GM12875 (cell line): Measurements from ENCODE around the gene CYP2B6.
A peak's percentile ranks its signal among the peaks of the same experiment; 100 is the strongest.
"Not testable (repeated sequence)": the region's sequence is repeated elsewhere in the genome, so short reads cannot be mapped to it uniquely, and the experiment has no call there.

Experiments used
- H3K4me3 ChIP-seq: one replicate; pipeline ENCODE4 v1.5.1; 2011; ENCODE audit warnings: low read depth, low read length, control low read depth
- TF ChIP-seq, protein P1 (sequence below): IDR thresholded peaks from 2 replicates; pipeline ENCODE4 v1.5.1; 2011; ENCODE audit warnings: low read depth, mild to moderate bottlenecking, control low read depth, inconsistent platforms, low read length, moderate library complexity, borderline replicate concordance; ENCODE audit not compliant: insufficient read depth

The CYP2B6 gene

DNA sequence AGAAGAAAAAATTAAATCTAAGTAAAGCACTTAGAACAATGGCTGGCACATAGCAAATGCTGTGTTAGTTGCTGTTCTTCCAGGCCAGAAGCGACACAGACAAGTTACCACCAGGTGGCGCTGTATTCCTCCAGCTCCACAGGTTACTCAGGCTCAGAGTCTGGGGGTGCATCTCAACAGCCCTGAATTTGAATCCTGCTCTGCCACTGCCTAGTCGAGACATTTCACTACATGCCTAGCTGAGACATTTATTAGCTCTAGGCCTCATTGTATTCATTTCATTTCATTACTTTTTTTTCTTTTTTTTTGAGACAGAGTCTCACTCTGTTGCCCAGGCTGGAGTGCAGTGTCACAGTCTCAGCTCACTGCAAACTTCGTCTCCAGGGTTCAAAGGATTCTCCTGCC, 16.4 kb upstream of the CYP2B6 start:
- no peak overlapping the region for H3K4me3 ChIP-seq
- TF ChIP-seq, protein P1, sequence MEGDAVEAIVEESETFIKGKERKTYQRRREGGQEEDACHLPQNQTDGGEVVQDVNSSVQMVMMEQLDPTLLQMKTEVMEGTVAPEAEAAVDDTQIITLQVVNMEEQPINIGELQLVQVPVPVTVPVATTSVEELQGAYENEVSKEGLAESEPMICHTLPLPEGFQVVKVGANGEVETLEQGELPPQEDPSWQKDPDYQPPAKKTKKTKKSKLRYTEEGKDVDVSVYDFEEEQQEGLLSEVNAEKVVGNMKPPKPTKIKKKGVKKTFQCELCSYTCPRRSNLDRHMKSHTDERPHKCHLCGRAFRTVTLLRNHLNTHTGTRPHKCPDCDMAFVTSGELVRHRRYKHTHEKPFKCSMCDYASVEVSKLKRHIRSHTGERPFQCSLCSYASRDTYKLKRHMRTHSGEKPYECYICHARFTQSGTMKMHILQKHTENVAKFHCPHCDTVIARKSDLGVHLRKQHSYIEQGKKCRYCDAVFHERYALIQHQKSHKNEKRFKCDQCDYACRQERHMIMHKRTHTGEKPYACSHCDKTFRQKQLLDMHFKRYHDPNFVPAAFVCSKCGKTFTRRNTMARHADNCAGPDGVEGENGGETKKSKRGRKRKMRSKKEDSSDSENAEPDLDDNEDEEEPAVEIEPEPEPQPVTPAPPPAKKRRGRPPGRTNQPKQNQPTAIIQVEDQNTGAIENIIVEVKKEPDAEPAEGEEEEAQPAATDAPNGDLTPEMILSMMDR, result peak; percentile 76

DNA sequence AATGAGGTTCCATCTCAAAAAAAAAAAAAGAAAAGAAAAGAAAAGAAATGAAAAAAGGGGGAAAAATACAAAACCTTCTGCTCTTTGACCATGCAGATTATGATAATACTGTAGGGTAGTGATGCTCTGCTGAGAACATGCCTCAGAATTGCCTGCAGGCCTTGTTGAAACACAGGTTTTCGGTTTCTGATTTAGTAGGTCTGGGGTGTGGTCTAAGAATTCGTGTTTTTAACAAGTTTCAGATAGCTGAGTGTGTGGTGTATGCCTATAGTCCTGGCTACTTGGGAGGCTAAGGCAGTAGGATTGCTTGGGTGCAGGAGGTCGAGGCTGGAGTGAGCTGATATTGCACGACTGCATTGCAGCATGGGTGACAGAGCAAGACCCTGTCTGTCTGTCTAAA, 14.9 kb upstream of the CYP2B6 start:
- no peak overlapping the region for H3K4me3 ChIP-seq
- TF ChIP-seq, protein P1, result no peak

DNA sequence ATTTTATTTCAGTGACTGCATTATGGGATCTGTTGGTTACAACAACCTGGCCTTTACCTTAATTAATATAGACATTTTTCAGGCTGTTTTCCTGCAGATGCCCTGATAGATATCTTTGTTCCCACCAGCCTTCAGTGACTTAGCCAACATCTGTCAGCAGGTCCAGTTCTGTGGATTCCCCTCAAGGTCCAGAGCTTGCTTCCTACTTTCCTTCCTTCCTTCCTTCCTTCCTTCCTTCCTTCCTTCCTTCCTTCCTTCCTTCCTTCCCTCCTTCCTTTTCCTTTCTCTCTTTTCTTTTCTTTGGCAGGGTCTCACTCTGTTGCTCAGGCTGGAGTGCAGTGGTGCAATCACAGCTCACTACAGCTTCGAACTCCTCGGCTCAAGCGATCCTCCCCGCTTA, 14.4 kb upstream of the CYP2B6 start:
- TF ChIP-seq, protein P1, result no peak
- no peak overlapping the region for H3K4me3 ChIP-seq

DNA sequence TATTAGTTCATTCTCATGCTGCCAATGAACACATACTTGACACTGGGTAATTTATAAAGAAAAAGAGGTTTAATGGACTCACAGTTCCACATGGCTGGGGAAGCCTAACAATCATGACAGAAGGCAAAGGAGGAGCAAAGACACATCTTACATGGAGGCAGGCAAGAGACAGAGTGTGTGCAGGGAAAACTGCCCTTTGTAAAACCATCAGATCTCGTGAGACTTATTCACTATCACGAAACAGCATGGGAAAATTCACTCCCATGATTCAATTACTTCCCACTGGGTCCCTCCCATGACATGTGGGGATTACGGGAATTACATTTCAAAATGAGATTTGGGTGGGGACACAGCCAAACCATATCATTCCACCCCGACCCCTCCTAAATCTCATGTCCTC, 11.3 kb upstream of the CYP2B6 start:
- H3K4me3 ChIP-seq, result not testable (repeated sequence)

DNA sequence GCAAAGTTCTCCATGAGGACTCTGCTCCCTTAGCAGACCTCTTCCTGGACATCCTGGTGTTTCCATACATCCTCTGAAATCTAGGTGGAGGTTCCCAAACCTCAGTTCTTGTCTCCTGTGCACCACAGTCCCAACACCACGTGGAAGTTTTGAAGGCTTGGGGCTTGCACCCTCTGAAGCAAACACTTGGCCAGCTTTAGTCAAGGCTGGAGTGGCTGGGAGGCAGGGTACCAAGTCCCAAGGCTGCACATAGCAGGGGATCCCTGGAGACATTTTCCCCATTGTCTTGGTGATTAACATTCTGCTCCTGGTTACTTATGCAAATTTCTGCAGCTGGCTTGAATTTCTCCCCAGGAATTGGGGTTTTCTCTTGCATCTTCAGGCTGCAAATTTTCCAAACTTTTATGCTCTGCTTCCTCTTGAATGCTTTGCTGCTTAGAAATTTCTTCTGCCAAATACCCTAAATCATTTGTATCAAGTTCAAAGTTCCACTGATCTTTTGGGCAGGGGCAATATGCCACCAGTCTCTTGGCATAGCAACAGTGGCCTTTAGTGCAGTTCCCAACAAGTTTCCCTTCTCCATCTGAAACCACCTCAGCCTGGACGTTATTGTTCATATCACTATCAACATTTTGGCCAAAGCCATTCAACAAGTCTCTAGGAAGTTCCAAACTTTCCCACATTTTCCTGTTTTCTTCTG, 10.2 kb upstream of the CYP2B6 start:
- H3K4me3 ChIP-seq, result not testable (repeated sequence)

DNA sequence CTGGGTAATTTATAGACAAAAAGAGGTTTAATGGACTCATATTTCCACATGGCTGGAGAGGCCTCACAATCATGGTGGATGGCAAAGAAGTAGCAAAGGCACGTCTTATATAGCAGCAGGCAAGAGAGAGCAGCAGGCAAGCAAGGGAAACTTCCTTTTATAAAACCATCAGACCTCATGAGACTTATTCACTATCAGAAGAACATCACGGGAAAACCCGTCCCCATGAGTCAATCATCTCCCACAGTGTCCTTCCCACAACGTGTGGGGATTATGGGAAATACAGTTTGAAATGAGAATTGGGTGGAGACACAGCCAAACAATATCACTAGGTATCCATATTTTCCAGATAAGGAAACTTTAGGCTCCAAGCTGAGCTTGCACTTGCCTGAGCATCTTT, 9.5 kb upstream of the CYP2B6 start:
- no peak overlapping the region for H3K4me3 ChIP-seq
- TF ChIP-seq, protein P1, result no peak

DNA sequence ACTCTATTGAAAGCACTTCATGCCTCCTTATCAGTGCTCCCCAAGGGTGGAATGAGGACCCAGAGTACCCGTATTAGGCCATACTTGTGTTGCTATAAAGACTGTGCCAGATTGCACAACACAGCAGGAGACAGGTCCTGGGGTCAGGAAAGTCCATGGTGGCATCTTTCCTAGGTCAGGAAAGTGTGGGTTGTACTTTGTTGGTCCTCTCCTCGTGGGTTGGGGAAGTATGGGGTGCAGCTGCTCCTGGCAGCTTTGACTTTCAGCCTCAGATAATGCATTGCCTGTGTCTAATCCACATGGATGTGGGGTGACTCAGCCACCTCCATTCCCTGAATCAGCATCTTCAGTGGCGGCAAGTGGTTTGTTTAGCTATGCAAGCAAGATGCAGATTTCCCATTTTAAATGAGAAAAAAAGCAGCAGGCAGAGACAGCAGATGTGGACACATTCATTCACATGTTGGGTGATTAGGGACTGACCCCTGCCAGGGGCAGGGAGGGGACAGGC, 8.4 kb upstream of the CYP2B6 start:
- TF ChIP-seq, protein P1, result no peak

DNA sequence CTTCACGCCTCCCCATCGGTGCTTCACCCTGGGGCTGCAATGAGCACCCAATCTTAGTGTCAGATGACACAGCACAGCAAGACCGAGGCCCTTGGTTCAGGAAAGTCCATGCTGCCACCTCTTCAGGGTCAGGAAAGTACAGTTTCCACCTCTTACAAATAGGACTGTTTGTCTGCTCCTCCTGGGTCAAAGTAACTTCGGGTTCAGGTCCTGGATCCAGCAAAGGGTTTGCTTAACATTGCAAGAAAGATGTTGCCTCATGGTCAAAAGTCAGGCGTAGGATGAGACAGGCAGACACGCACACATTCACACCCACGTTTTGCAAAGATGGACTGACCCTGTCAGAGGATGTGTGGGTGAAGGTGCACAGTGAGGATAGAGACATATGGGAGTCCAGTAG, 1.6 kb upstream of the CYP2B6 start:
- no peak overlapping the region for H3K4me3 ChIP-seq
- TF ChIP-seq, protein P1, result no peak

More for the DNA sequence above, 8.4 kb upstream of the CYP2B6 start:
- no peak overlapping the region for H3K4me3 ChIP-seq
